ENCODE measurements around the gene MTMR3.

DNA sequence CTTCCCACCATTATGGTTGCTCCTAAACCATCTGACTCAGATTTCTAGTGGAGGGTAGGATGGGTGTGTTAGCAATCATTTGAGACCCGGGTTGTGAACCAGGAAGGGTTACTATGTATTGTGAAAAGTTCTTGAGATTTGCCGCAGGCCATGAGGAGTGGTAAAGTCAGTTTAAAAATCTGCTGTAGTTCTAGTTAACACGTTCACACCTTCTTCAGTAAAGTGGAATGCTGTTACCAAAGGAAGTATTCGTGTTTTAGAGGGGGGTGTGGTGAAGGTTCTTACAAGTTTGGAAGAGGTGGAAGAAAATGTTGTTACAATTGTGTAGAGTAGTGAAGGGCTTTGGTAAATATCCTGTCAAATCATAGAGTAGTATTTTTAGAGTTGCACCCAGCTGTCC lies 2.6 kb downstream of the MTMR3 start:
- TF ChIP-seq, protein P1, sequence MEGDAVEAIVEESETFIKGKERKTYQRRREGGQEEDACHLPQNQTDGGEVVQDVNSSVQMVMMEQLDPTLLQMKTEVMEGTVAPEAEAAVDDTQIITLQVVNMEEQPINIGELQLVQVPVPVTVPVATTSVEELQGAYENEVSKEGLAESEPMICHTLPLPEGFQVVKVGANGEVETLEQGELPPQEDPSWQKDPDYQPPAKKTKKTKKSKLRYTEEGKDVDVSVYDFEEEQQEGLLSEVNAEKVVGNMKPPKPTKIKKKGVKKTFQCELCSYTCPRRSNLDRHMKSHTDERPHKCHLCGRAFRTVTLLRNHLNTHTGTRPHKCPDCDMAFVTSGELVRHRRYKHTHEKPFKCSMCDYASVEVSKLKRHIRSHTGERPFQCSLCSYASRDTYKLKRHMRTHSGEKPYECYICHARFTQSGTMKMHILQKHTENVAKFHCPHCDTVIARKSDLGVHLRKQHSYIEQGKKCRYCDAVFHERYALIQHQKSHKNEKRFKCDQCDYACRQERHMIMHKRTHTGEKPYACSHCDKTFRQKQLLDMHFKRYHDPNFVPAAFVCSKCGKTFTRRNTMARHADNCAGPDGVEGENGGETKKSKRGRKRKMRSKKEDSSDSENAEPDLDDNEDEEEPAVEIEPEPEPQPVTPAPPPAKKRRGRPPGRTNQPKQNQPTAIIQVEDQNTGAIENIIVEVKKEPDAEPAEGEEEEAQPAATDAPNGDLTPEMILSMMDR (IDR thresholded peaks at IDR 0.05 in 2 of 3, conservative IDR thresholded peaks at IDR 0.05 in 1 of 3; ENCODE audit: borderline replicate concordance in 1 of 3, insufficient read depth in 1 of 3, low read depth in 2 of 3, low read length in 2 of 3), result no peak
- TF ChIP-seq TCF7L2 (IDR thresholded peaks at IDR 0.05; ENCODE audit: borderline replicate concordance, extremely low read depth, insufficient read depth, insufficient read length) (no peak), POLR2A (IDR thresholded peaks at IDR 0.05; ENCODE audit: borderline replicate concordance, extremely low read depth, insufficient read depth, insufficient read length) (no peak), ELF1 (IDR thresholded peaks at IDR 0.05; ENCODE audit: borderline replicate concordance, low read depth) (no peak), SRF (IDR thresholded peaks at IDR 0.05; ENCODE audit: low read depth) (no peak)

Data from HCT116 (cell line).